ENCODE measurements around the gene SLC30A10. TPM values are rescaled to one million over a fixed set of nuclear protein-coding genes. Genes with fewer than 3 reads are reported as not detected.

The SLC30A10 gene
- total and polyA plus RNA-seq, 2 of the 13 experiments (the other 11 are each of a cell fraction or from before 2014, with no cell fraction given), result 20.9 to 30.2 TPM

DNA sequence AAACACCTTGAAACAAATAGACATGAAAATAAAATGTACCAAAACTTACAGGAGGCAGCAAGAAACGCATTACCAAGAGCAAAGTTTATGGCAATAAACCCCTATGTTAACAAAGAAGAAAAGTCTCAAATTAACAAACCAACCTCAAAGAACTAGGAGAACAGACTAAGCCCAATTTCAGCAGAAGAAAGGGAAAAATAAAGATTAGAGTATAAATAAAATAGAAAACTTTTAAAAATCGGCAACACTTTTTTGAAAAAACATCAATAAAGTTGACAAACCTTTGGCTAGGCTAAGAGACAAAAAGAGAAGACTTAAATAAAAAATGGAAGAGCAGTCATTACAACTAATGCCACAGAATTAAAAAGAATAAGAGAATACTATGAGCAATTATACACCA is 42.7 kb downstream of the SLC30A10 start:
- Histone ChIP-seq H3K4me3 (replicated peaks in 1 of 3; ENCODE audit: insufficient read depth in 1 of 3, low read depth in 2 of 3, low read length in 3 of 3) (no peak overlapping the region), H4K20me1 (ENCODE audit: insufficient read depth, low read length) (no peaks in the 10 kb centered on the region), H3K79me2 (ENCODE audit: insufficient read depth, low read length) (no peaks in the 10 kb centered on the region), H3K36me3 (replicated peaks in 1 of 2; ENCODE audit: control insufficient read depth in 1 of 2, insufficient read depth in 2 of 2, low read length in 2 of 2) (no peaks in the 10 kb centered on the region), H2AFZ (ENCODE audit: low read length) (no peak overlapping the region), H3K27ac (ENCODE audit: extremely low read length, insufficient read depth, low read length) (no peak overlapping the region), H3K9ac (ENCODE audit: insufficient read depth, low read depth, low read length) (no peak overlapping the region), H3K9me3 (ENCODE audit: low read length) (no peaks in the 10 kb centered on the region), H3K4me1 (ENCODE audit: insufficient read depth, low read length) (peaks cover 48% of the 10 kb centered on the region), H3K27me3 (ENCODE audit: control insufficient read depth in 1 of 2, insufficient read depth in 2 of 2, low read length in 2 of 2) (no peaks in the 10 kb centered on the region), H3K4me2 (ENCODE audit: low read depth, low read length) (no peak overlapping the region)
- no peak for ATAC-seq
- DNase-seq (ENCODE audit: low spot score), result no peak
- CTCF ChIA-PET (ENCODE audit: low intra/inter-chr PET ratio, low total read pairs), result no interaction called here
- in situ Hi-C loops (cut with HindIII; ENCODE audit: extremely low pct_ligation_motif_present, low pct_unique_long_range_greater_than_20kb) (no loop called here), intact Hi-C loops (cut with micrococcal nuclease; ENCODE audit: unreplicated experiment) (loop anchor here (2.0 kb wide), 1 partner anchor 207 kb away; no protein-coding TSS in a partner anchor)
- TF ChIP-seq, protein P1, sequence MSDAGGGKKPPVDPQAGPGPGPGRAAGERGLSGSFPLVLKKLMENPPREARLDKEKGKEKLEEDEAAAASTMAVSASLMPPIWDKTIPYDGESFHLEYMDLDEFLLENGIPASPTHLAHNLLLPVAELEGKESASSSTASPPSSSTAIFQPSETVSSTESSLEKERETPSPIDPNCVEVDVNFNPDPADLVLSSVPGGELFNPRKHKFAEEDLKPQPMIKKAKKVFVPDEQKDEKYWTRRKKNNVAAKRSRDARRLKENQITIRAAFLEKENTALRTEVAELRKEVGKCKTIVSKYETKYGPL (CRISPR knock-in tag; IDR thresholded peaks at IDR 0.05), result no peak
- TF ChIP-seq, protein P2, sequence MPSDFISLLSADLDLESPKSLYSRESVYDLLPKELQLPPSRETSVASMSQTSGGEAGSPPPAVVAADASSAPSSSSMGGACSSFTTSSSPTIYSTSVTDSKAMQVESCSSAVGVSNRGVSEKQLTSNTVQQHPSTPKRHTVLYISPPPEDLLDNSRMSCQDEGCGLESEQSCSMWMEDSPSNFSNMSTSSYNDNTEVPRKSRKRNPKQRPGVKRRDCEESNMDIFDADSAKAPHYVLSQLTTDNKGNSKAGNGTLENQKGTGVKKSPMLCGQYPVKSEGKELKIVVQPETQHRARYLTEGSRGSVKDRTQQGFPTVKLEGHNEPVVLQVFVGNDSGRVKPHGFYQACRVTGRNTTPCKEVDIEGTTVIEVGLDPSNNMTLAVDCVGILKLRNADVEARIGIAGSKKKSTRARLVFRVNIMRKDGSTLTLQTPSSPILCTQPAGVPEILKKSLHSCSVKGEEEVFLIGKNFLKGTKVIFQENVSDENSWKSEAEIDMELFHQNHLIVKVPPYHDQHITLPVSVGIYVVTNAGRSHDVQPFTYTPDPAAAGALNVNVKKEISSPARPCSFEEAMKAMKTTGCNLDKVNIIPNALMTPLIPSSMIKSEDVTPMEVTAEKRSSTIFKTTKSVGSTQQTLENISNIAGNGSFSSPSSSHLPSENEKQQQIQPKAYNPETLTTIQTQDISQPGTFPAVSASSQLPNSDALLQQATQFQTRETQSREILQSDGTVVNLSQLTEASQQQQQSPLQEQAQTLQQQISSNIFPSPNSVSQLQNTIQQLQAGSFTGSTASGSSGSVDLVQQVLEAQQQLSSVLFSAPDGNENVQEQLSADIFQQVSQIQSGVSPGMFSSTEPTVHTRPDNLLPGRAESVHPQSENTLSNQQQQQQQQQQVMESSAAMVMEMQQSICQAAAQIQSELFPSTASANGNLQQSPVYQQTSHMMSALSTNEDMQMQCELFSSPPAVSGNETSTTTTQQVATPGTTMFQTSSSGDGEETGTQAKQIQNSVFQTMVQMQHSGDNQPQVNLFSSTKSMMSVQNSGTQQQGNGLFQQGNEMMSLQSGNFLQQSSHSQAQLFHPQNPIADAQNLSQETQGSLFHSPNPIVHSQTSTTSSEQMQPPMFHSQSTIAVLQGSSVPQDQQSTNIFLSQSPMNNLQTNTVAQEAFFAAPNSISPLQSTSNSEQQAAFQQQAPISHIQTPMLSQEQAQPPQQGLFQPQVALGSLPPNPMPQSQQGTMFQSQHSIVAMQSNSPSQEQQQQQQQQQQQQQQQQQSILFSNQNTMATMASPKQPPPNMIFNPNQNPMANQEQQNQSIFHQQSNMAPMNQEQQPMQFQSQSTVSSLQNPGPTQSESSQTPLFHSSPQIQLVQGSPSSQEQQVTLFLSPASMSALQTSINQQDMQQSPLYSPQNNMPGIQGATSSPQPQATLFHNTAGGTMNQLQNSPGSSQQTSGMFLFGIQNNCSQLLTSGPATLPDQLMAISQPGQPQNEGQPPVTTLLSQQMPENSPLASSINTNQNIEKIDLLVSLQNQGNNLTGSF (CRISPR knock-in tag; IDR thresholded peaks at IDR 0.05), result no peak
- TF ChIP-seq ZNF775 (CRISPR knock-in tag; IDR thresholded peaks at IDR 0.05; ENCODE audit: borderline replicate concordance) (no peak), MZF1 (CRISPR knock-in tag; IDR thresholded peaks at IDR 0.05; ENCODE audit: borderline replicate concordance) (no peak), KAT7 (CRISPR knock-in tag; IDR thresholded peaks at IDR 0.05; ENCODE audit: borderline replicate concordance) (no peak), ZNF484 (CRISPR knock-in tag; IDR thresholded peaks at IDR 0.05; ENCODE audit: borderline replicate concordance, low read depth) (no peak), SSRP1 (CRISPR knock-in tag; IDR thresholded peaks at IDR 0.05) (no peak)
- POLR2A ChIA-PET, result no interaction called here
- BruUV-seq (replicated peaks), result no TSS peak
- no peak for FAIRE-seq
- 74% methylated on average over 2 of the region's 2 CpGs for WGBS (ENCODE audit: low lambda C conversion rate)
